Activated naive CD4-positive, alpha-beta T cell treated with anti-CD3 and anti-CD28 coated beads for 36 hours (primary cell): ENCODE measurements around the gene DDX5. TPM values are rescaled to one million over a fixed set of nuclear protein-coding genes. Genes with fewer than 3 reads are reported as not detected.
A peak's percentile ranks its signal among the peaks of the same experiment; 100 is the strongest.
"Not testable (repeated sequence)": the region's sequence is repeated elsewhere in the genome, so short reads cannot be mapped to it uniquely, and the experiment has no call there.

Experiments
- CTCF ChIA-PET: fragments of 350-600 bp; sonication (Branson Sonifier 250); formaldehyde crosslinking; loops from one replicate; lab custom pipeline; 2021; ENCODE audit warnings: antibody characterized with exemption; lab: Charles Lee
- DNase-seq: peaks from one replicate; pipeline ENCODE4 v3.0.0-alpha.2; 2020
- H3K27ac Mint-ChIP-seq: one replicate; pipeline ENCODE4 v1.8.0; 2021; ENCODE audit warnings: mild to moderate bottlenecking, mixed read lengths
- H3K27me3 Mint-ChIP-seq: one replicate; pipeline ENCODE4 v1.8.0; 2021; ENCODE audit warnings: low read depth, mixed read lengths
- H3K36me3 Mint-ChIP-seq: one replicate; pipeline ENCODE4 v1.8.0; 2021; ENCODE audit warnings: low read depth, mixed read lengths
- H3K4me1 Mint-ChIP-seq: one replicate; pipeline ENCODE4 v1.8.0; 2021; ENCODE audit warnings: low read depth, mixed read lengths
- H3K4me3 Mint-ChIP-seq: one replicate; pipeline ENCODE4 v1.8.0; 2021; ENCODE audit warnings: mild to moderate bottlenecking, moderate library complexity, mixed read lengths
- H3K9me3 Mint-ChIP-seq: one replicate; pipeline ENCODE4 v1.8.0; 2021; ENCODE audit warnings: mixed read lengths
- intact Hi-C: fragments of 100-400 bp; cut with micrococcal nuclease; formaldehyde crosslinking; loops from one replicate; pipeline ENCODE4 v1.15.1; 2023
- total RNA-seq, 2 experiments: library from RNA; stranded (reverse); gene quantifications; one replicate each; pipeline ENCODE4 v1.2.3, GENCODE V29; 2021

Gene DDX5
- total RNA-seq, 2 experiments from 2014 or later, result 480 to 491 TPM

DNA sequence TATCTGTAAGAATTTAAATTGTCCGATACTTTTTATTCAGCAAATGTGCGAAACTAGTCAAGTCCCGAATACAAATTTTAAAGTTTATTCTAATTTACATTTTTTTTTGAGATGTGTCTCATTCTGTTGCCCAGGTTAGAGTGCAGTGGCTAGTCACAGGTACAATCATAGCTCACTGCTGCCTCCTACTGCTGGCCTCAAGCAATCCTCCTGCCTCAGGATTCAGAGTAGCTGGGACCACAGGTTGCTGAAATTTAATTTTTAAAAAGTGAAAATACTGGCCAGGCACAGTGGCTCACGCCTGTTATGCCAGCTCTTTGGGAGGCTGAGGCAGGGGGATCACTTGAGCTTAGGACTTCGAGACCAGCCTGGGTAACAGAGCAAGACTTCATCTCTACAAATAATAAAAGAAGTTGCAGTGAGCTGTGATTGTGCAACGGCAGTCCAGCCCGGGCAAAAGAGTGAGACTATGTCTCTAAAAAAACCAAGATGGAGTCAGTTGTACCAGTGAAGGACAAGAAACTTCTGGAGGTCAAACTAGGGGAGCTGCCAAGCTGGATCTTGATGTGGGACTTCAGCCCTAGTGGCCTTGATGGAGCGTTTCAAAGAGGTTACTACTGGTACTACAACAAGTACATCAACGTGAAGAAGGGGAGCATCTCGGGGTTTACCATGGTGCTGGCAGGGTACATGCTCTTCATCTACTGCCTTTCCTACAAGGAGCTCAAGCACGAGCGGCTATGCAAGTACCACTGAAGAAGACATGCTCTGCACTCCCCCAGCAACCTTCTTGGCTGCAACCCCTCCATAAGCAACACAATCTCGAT, 14.8 kb downstream of the DDX5 start:
- intact Hi-C loops, result loop anchor here (1.0 to 2.0 kb wide), 2 partner anchors 71 to 170 kb away; no protein-coding TSS in a partner anchor
- H3K36me3 Mint-ChIP-seq, result peaks cover 34% of the 10 kb centered on the region
- no peak overlapping the region for H3K27ac Mint-ChIP-seq
- peak; percentile 75 for DNase-seq
- no peaks in the 10 kb centered on the region for H3K27me3 Mint-ChIP-seq
- no peaks in the 10 kb centered on the region for H3K9me3 Mint-ChIP-seq
- CTCF ChIA-PET, result interaction anchor here (0.7 to 6.6 kb wide), 13 partner anchors 8 to 201 kb away, joined by 3 to 114 read pairs (median 3); partner anchors contain the start of genes CEP95 and DDX5
- H3K4me1 Mint-ChIP-seq, result peaks cover 31% of the 10 kb centered on the region
- H3K4me3 Mint-ChIP-seq, result no peak overlapping the region

DNA sequence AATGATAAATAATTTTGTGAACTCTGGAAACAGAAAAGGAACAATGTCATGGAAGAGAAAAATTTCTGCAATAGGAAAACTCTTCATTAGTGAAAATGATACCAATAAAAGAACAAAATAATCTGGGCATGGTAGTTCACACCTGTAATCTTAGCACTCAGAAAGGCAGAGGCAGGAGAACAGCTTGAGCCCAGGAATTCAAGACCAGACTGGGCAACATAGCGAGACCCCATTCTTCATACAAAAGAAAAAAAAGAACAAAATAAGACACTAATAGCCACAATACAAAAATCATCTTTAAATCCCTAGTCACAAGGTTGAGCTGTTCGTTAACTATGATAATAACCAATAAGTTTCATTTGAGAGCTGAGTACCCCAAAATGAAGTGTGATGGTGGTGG, 17.8 kb downstream of the DDX5 start:
- CTCF ChIA-PET, result interaction anchor here (0.6 to 6.6 kb wide), 3 partner anchors 68 to 654 kb away, joined by 3 to 114 read pairs (median 4); no protein-coding TSS in a partner anchor
- H3K4me3 Mint-ChIP-seq, result no peak overlapping the region
- DNase-seq, result no peak
- no peak overlapping the region for H3K27ac Mint-ChIP-seq
- intact Hi-C loops, result no loop called here
- H3K36me3 Mint-ChIP-seq, result peaks cover 39% of the 10 kb centered on the region
- no peaks in the 10 kb centered on the region for H3K27me3 Mint-ChIP-seq
- H3K9me3 Mint-ChIP-seq, result no peaks in the 10 kb centered on the region
- H3K4me1 Mint-ChIP-seq, result peaks cover 14% of the 10 kb centered on the region

DNA sequence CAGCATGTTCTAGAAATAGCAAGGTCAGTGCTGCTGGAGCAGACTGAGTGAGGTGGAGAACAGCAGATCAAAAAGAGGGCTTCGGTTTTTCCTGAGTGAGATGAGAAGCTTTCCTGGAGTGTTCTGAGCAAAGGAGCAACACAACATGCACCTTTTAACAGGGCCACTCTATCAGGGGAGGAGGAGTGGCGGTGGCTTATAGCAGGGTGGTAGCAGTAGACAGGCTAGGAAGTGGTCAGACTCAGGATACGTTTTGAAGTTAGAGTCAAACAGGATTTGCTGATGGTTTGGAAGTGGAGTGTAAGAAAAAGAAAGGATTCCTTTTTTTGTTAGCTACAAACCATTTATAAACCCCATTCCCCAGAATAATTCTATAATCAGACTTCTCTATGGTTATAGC, 21.7 kb downstream of the DDX5 start:
- no peaks in the 10 kb centered on the region for H3K27me3 Mint-ChIP-seq
- intact Hi-C loops, result no loop called here
- no peak overlapping the region for H3K4me3 Mint-ChIP-seq
- H3K27ac Mint-ChIP-seq, result no peak overlapping the region
- CTCF ChIA-PET, result no interaction called here
- DNase-seq, result no peak
- H3K36me3 Mint-ChIP-seq, result peaks cover 21% of the 10 kb centered on the region
- peaks cover 4% of the 10 kb centered on the region for H3K4me1 Mint-ChIP-seq
- no peaks in the 10 kb centered on the region for H3K9me3 Mint-ChIP-seq

DNA sequence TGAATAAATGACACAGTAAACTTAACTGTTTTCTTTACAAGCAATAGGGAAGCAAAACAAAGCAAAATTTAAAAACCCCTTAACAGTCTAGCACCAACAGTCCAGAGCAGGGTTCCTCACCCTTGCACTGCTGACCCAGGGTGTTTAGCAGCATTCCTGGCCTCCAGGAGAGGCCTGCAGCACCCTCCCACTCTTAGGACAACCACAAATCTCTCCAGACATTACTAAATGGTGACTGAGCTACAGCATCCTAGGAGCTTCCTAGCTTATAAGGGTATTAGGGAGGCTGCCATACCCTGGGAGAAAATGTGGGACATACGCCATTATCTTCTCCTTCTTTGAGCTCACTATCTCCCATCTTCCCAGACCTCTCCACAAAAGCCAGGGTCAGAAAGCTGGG, 25.1 kb downstream of the DDX5 start:
- Mint-ChIP-seq H3K4me3 (no peak overlapping the region), H3K27me3 (no peaks in the 10 kb centered on the region), H3K27ac (no peak overlapping the region), H3K9me3 (no peaks in the 10 kb centered on the region), H3K4me1 (peaks cover 4% of the 10 kb centered on the region), H3K36me3 (peaks cover 16% of the 10 kb centered on the region)
- intact Hi-C loops, result no loop called here
- DNase-seq, result no peak
- CTCF ChIA-PET, result interaction anchor here (0.6 to 0.9 kb wide), 2 partner anchors 10 to 28 kb away, joined by 3 read pairs; no protein-coding TSS in a partner anchor

DNA sequence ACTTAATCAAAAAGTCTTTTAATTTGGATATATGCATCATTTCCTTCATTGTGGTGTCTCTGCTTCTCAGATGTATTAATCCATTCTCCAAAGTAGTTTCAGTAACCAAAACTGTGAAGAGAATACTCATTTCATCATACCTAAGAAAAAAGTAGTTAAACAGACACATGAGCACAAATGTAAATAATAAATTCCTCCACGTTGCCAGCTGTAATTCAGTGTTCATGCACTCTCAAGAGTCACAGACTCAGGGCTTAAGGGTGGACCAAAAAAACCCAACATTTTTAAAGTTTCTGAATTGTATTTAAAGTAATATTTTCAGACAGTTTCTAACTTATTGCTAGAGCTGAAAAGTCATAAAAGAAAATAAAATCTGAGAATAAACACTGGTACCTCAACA, 28.2 kb downstream of the DDX5 start:
- Mint-ChIP-seq H3K36me3 (no peaks in the 10 kb centered on the region), H3K27ac (no peak overlapping the region), H3K4me3 (no peak overlapping the region), H3K27me3 (no peaks in the 10 kb centered on the region), H3K9me3 (no peaks in the 10 kb centered on the region), H3K4me1 (no peaks in the 10 kb centered on the region)
- DNase-seq, result no peak
- CTCF ChIA-PET, result interaction anchor here (0.5 to 2.9 kb wide), 4 partner anchors 29 to 61 kb away, joined by 3 to 13 read pairs (median 3); partner anchors contain the start of gene CEP95
- intact Hi-C loops, result no loop called here

DNA sequence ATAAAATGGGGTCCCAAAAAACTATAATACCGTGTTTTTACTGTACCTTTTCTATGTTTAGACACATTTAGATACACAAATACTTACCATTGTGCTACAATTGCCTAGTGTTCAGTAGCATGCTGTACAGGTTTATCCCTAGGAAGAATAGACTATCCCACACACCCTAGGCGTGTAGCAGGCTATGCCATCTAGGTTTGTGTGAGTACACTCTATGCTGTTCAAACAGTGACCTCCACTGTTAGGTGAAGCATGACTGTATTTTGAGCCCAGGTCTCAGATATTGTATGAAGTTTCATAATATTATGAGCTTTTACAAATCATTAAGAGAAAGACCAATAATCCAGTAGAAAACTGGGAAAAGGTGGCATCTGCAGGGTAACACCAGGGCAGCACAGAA, 33.5 kb downstream of the DDX5 start:
- no peak overlapping the region for H3K4me3 Mint-ChIP-seq
- CTCF ChIA-PET, result interaction anchor here (1.0 kb wide), 1 partner anchor 177 kb away, joined by 3 read pairs; no protein-coding TSS in a partner anchor
- H3K27ac Mint-ChIP-seq, result no peak overlapping the region
- no peaks in the 10 kb centered on the region for H3K9me3 Mint-ChIP-seq
- no peak for DNase-seq
- H3K27me3 Mint-ChIP-seq, result no peaks in the 10 kb centered on the region
- intact Hi-C loops, result no loop called here
- no peaks in the 10 kb centered on the region for H3K4me1 Mint-ChIP-seq
- no peaks in the 10 kb centered on the region for H3K36me3 Mint-ChIP-seq

DNA sequence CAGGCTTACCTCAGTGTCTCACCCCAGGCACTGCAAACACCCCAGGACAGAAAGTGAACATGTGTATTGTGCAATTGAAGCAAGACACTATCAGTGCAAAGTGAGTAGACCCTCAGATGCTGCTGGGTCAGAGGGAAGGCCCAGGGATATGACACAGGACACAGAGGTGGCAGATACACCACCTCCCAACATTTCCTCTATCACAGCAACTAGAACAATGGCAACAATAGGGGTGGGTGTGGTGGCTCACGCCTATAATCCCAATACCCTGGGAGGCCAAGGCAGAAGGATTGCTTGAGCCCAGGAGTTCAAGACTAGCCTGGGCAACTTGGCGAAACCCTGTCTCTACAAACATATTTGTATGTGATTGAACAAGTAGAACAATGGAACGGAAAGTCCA, 34.6 kb downstream of the DDX5 start:
- no peak for DNase-seq
- no peaks in the 10 kb centered on the region for H3K4me1 Mint-ChIP-seq
- H3K9me3 Mint-ChIP-seq, result no peaks in the 10 kb centered on the region
- no peaks in the 10 kb centered on the region for H3K27me3 Mint-ChIP-seq
- H3K36me3 Mint-ChIP-seq, result no peaks in the 10 kb centered on the region
- H3K4me3 Mint-ChIP-seq, result no peak overlapping the region
- no peak overlapping the region for H3K27ac Mint-ChIP-seq
- CTCF ChIA-PET, result interaction anchor here (0.6 kb wide), 1 partner anchor 173 kb away, joined by 3 read pairs; no protein-coding TSS in a partner anchor
- intact Hi-C loops, result no loop called here

DNA sequence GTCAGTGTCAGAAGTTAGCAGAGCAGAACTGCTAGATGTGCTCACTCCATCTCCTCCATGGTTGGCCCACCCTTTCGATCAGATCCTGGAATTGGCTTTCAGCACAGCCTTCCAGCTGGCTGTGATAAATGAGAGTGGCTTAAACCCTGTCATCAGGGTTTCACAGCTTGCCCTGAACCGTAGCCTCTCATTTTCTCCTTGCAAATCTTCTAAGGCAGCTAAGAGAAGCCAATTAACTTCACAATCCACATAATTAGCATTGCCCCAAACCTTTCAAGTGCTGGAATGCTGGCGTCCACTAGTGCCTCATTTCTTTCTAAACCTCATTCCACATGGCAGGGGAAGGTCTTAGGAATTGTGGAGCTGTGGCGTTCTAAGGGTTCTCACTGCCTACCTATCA, 35.5 kb downstream of the DDX5 start:
- DNase-seq, result no peak
- Mint-ChIP-seq H3K9me3 (no peaks in the 10 kb centered on the region), H3K27ac (no peak overlapping the region), H3K4me1 (no peaks in the 10 kb centered on the region), H3K36me3 (no peaks in the 10 kb centered on the region), H3K4me3 (no peak overlapping the region), H3K27me3 (no peaks in the 10 kb centered on the region)
- intact Hi-C loops, result no loop called here
- CTCF ChIA-PET, result interaction anchor here (0.6 kb wide), 1 partner anchor 172 kb away, joined by 3 read pairs; no protein-coding TSS in a partner anchor

DNA sequence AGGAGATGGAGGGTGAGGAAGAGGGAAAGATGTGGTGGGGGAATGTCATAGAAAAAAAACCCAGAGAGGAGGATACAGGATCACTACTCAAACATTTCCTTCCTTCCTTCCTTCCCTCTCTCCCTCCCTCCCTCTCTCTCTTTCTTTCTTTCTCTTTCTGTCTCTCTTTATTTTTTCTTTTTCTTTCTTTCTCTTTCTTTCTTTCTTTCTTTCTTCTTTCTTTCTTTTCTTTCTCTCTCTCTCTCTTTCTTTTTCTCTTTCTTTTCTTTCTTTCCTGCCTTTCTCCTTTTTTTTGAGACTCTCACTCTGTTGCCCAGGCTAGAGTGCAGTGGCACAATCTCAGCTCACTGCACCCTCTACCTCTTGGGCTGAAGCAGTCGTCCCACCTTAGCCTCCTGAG, 39.3 kb downstream of the DDX5 start:
- H3K27ac Mint-ChIP-seq, H3K27me3 Mint-ChIP-seq, DNase-seq, H3K4me3 Mint-ChIP-seq, H3K9me3 Mint-ChIP-seq, intact Hi-C loops, H3K36me3 Mint-ChIP-seq, H3K4me1 Mint-ChIP-seq: not testable (repeated sequence)
- CTCF ChIA-PET, result interaction anchor here (0.7 to 1.1 kb wide), 3 partner anchors 14 to 83 kb away, joined by 4 to 7 read pairs (median 4); no protein-coding TSS in a partner anchor

DNA sequence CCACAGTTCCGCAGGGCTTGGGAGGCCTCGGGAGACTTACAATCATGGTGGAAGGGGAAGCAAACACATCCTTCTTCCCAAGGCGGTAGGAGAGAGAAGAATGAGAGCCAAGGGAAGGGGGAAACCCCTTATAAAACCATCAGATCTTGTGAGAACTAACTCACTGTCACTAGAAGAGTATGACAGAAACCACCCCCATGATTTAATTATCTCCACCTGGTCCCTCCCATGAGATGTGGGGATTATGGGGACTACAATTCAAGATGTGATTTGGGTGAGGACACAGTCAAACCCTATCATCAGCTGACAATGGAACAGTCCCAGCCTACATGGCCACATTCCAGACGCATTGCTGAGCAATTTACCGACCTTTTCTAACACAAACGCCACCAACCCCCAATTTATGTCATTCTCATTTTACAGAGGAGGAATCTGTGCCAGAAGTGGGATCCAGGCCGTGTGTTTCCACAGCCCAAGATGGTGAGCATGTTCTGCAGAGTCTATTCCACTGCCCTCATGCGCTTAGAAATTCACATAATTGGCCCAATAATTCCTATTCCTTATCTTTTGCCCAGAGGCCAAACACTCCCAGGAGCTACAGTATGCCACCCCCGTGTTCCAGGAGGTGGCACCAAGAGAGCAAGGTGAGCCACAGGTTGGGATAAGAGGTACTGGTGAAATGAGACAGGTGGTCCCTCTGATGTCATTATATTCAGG, 39.9 kb downstream of the DDX5 start:
- DNase-seq, result no peak
- H3K4me3 Mint-ChIP-seq, result no peak overlapping the region
- no peaks in the 10 kb centered on the region for H3K36me3 Mint-ChIP-seq
- CTCF ChIA-PET, result interaction anchor here (1.1 kb wide), 1 partner anchor 27 kb away, joined by 4 read pairs; no protein-coding TSS in a partner anchor
- H3K27ac Mint-ChIP-seq, result no peak overlapping the region
- H3K9me3 Mint-ChIP-seq, result no peaks in the 10 kb centered on the region
- H3K27me3 Mint-ChIP-seq, result no peaks in the 10 kb centered on the region
- intact Hi-C loops, result no loop called here
- no peaks in the 10 kb centered on the region for H3K4me1 Mint-ChIP-seq

DNA sequence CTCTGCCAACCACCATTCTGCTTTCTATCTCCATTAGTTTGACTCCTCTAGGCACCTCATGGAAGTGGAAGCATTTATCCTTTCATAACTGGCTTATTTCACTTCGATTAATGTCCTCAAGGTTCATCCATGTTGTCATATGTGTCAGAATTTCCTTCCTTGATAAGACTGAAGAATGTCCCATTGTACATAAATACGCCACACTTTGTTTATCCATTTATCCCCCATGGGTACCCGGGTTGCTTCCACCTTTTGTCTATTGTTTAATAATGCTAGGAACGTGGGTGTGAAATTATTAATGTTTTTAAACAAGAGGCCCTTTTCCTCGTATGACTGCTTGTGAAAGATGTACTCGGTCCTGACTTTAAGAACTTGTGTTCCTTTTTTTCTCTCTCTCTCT, 44.3 kb downstream of the DDX5 start:
- no peak overlapping the region for H3K4me3 Mint-ChIP-seq
- intact Hi-C loops, result no loop called here
- no peak overlapping the region for H3K27ac Mint-ChIP-seq
- no peaks in the 10 kb centered on the region for H3K27me3 Mint-ChIP-seq
- H3K9me3 Mint-ChIP-seq, result no peaks in the 10 kb centered on the region
- no peak for DNase-seq
- CTCF ChIA-PET, result interaction anchor here (0.6 kb wide), 1 partner anchor 9 kb away, joined by 3 read pairs; no protein-coding TSS in a partner anchor
- peaks cover 4% of the 10 kb centered on the region for H3K4me1 Mint-ChIP-seq
- no peaks in the 10 kb centered on the region for H3K36me3 Mint-ChIP-seq

DNA sequence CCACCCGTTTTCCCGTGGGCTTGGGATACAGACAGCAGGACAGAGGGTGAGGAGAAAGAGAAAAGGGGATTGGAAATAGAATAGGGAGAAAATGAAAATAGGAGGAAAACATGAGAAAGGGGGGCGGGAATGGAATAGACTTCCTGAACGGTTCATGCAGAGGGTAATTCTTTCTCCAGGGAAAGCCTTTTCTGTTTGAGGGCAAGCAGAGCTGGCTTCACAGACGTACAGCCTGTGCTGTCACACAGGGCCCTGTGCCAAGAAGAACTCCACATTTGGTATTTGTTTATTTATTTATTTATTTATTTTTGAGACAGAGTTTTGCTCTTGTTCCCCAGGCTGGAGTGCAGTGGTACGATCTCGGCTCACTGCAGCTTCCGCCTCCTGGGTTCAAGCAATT, 45.1 kb downstream of the DDX5 start:
- Mint-ChIP-seq H3K4me1 (peaks cover 9% of the 10 kb centered on the region), H3K27ac (no peak overlapping the region), H3K9me3 (no peaks in the 10 kb centered on the region), H3K27me3 (no peaks in the 10 kb centered on the region), H3K4me3 (no peak overlapping the region), H3K36me3 (no peaks in the 10 kb centered on the region)
- DNase-seq, result no peak
- intact Hi-C loops, result no loop called here
- CTCF ChIA-PET, result interaction anchor here (0.6 kb wide), 1 partner anchor 9 kb away, joined by 3 read pairs; no protein-coding TSS in a partner anchor
